GM19467 (cell line): ENCODE measurements around the gene CTDSP2.
"Not testable (repeated sequence)": the region's sequence is repeated elsewhere in the genome, so short reads cannot be mapped to it uniquely, and the experiment has no call there.

Experiments used
- ATAC-seq: cut with Tn5 transposase; IDR thresholded peaks from one replicate; pipeline ENCODE4 v1.9.1; 2021; ENCODE audit warnings: mild to moderate bottlenecking, moderate library complexity; ENCODE audit not compliant: unreplicated experiment

Gene CTDSP2

GRCh38 chr12:57882575-57882974 lies 36.0 kb upstream of the CTDSP2 start:
- ATAC-seq = no peak

DNA sequence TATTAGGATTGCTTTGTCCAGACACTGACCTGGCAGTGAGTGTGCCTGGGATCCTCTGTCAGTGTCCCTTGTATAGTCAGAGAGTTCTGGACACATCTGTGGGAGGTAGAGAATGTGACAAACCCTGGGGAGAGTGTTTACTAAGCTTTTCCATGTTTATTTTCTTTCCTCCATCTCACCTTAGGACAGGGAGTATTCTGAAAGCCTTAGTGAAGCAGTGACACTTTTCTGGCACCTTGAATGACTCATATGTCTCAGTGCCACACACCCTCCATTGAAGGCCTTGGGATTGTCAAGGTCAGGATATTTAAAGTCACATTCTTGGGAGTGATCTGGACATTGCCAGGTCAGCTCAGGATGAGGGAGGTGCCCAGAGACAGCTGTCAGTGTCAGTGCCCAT lies 34.9 kb upstream of the CTDSP2 start:
- ATAC-seq = no peak

- ATAC-seq = not testable (repeated sequence)
Observed at GRCh38 chr12:57881035-57881434, 34.5 kb upstream of the CTDSP2 start.

GRCh38 chr12:57877876-57878275 lies 31.3 kb upstream of the CTDSP2 start:
- no peak for ATAC-seq

DNA sequence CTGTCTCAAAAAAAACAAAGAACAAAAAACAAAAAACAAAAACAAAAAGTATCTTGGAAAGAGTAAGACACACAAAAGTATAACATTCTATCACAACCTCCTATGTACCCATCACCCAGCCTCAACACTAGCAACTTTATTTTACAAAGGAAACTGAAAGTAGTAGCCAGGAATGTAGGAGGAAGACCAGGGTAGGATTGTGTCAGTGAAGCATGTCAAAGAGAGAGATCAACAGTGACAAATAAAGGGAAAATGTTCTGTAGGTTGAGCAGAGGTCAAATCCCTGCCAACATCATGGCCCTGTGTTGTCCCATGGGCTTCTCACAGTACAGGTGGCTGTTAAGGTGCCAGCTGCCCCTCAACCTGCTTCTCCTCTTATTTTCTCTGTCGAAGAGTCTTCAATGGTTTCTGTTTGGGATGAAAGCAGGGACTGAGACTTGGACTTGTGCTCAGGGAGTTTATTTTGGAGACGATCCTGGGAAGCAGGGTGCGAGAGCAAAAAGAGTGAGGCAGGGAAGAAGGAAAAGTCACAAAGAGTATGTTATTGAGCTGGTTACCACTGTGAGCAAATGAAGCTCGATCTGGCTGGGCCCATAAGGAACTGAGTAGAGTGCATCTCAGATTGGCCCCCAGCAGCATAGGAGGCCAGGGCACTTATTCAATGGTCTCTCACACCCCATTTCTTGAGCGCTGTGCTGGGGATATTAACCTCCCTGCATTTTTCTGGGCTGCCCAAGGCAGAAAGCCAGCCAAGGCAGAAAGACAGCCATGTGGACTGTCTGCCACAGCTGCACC lies 29.4 kb upstream of the CTDSP2 start:
- no peak for ATAC-seq

DNA sequence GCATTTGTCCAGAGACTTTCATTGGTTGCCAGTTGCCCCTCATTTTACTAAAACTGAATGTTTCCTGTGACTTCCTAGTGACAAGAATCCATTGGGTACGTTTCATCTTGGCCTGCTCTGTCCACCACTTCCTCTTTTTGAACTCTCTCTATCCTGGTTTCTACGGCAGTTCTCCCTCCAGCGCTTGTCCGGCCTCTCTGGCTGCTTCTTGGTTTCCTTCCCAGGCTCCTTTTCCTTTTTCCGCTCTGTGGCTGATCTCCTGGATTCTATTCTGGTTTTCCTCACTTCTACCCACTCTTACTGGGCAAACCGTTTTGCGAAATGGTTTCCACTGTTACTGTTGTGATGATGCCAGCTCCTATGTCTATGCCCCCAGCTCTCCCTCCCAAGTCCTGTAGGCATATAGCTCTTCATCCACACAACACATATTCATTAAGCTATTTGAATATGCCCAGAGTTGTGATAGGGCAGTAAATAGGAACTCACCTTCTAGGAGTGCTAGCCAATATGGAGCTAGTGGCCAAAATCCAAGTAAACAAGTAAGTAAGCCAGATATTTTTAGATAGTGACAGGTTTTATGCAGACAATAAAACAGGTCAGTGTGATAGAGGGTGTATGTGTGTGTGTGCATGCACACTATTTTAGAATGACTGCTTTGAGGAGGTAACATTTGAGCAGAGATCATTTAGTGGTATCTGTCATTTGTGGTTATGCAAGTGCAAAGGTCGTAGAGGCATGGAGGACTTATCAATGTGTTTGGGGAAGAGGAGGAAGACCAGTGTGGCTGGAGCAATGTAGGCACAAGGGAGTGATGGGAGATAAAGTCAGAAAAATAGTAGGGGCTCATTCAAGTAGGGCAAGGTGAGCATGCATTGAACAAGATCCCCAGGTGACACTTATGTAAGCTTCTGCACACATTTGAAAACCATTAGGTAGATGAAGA lies 27.9 kb upstream of the CTDSP2 start:
- no peak for ATAC-seq

DNA sequence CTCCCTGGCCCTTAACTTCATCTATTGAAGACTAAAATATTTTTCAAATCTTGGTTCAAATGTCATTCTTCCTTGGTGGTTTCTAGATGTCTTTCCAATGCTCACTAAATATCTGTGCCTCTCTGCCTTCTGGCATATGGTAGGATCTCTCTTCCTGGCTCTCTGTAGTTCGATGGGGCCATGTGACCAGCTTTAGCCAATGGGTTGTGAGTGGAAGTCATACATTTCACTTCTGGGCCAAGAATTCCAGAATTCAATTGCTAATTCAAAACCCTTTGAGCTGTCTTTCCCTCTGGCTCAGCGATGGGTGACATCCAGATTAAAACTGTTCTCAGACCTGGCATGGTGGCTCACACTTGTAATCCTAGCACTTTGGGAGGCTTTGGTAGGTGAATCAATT lies 25.8 kb upstream of the CTDSP2 start:
- no peak for ATAC-seq

- no peak for ATAC-seq
Observed at GRCh38 chr12:57869927-57870318, 23.4 kb upstream of the CTDSP2 start.

- no peak for ATAC-seq
Observed at GRCh38 chr12:57869298-57869926, 22.9 kb upstream of the CTDSP2 start.

GRCh38 chr12:57868851-57869268 lies 22.3 kb upstream of the CTDSP2 start:
- no peak for ATAC-seq

DNA sequence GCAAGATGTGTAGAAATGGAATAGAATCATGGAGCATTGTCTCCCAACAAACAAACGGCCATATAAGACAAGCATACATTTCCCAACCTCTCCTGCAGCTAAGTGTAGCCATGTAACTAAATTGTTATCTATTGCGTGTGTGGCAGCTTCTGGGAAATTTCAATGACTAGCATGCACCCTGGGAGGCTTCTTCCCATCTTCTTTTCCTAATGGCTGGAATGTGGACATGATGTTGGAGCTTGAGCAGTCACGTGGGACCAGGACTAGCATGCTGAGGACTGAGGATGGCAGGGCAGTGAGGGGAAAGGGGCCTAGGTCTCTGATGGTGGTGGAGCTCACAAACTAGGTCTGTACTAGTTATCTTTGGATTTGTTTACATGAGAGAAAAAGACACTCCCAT lies 21.7 kb upstream of the CTDSP2 start:
- no peak for ATAC-seq

GRCh38 chr12:57866308-57867019 lies 19.9 kb upstream of the CTDSP2 start:
- no peak for ATAC-seq

DNA sequence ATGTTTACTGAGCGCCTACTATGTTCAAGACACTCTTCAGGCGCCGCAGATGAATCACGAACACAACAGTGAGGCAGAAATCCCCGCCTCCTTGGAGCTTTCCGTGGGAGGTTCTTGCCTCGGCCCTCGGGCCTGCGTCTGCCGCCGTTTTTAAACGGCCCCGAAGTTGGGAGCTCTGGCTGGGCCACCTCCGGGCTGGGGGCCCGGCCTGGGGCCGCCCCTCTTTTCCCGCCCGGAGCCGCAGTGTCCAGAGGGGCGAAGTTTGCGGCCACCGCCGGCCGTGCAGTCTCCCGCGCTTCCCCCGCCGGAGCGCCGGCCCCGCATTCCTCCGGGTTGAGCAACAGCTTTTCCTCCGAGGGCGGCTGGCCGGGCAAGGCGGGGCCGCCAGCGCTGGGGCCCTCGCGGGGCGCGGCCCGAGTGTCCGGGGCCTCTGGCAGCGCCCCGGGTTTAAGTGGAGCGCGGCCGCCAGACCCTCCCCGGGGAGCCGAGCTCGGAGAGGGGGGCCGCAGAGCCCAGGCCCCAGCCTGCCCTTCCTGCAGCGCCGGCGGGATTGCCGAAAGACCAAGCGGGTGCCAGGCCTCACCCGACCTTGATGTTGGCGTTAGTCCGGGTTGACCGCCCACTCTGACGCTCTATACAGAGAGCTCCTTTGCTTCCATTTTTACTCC lies 18.7 kb upstream of the CTDSP2 start:
- no peak for ATAC-seq

- ATAC-seq = no peak
Observed at GRCh38 chr12:57864442-57865083, 18.0 kb upstream of the CTDSP2 start.

DNA sequence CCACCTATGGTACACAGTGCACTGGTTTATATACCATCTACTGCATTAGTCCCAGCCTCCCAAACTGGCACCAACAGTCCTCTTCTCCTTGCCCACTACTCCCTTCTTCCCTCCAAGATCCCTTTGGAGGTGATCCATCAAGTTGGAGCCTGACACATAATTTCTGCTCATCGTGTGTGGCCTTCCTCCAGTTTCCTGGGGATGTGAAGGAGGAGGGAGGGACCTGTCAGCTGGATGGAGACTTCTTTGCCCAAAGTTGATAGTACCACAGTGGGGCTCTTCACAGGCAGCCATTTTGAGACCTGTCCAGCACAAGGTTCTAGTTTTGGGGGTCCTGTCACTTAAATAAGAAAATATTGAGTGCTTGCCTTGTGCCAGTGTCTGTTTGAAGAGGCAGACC lies 17.1 kb upstream of the CTDSP2 start:
- ATAC-seq = no peak

- ATAC-seq = no peak
Observed at GRCh38 chr12:57861967-57862366, 15.4 kb upstream of the CTDSP2 start.

DNA sequence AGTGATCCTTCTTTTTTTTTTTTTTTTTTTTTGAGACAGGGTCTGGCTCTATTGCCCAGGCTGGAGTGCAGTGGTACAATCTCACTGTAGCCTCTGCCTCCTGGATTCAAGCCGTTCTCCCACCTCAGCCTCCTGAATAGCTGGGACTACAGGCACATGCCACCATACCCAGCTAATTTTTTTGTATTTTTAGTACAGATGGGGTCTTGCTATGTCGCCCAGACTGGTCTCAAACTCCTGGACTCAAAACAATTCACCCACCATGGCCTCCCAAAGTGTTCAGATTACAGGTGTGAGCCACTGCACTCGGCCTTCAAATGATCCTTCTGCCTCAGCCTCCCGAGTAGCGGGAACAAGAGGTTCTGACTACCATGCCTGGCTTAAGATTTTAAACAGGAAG lies 14.4 kb upstream of the CTDSP2 start:
- ATAC-seq = not testable (repeated sequence)

DNA sequence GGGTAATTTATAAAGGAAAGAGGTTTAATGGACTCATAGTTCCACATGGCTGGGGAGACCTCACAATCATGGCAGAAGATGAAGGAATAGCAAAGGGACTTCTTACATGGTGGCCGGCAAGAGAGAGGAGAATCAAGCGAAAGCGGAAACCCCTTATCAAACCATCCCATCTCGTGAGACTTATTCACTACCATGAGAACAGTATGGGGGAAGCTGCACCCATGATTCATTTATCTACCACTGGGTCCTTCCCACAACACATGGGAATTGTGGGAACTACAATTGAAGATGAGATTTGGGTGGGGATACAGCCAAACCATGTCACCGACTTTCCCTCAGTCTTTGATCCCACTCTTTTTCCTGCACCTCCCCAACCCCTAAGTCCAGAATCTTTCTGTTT lies 12.6 kb upstream of the CTDSP2 start:
- ATAC-seq = no peak

DNA sequence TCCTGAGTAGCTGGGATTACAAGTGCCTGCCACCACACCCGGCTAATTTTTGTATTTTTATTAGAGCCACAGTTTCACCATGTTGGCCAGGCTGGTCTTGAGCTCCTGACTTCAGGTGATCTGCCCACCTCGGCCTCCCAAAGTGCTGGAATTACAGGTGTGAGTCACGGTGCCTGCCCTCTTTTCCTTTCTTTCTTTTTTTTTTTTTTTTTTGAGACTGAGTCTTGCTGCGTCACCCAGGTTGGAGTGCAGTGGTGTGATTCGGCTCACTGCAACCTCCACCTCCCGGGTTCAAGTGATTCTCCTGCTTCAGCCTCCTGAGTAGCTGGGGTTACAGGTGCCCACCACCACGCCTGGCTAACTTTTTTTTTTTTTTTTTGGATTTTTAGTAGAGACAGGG lies 11.6 kb upstream of the CTDSP2 start:
- ATAC-seq = not testable (repeated sequence)

- ATAC-seq = no peak
Observed at GRCh38 chr12:57854965-57855364, 8.4 kb upstream of the CTDSP2 start.
